ENCODE results near the gene MAPK10.

GRCh38 chr4:86006057-86006456 lies 353.8 kb downstream of the MAPK10 start:
- TF ChIP-seq EZH2 (IDR thresholded peaks at IDR 0.05): no peak
- TF ChIP-seq POLR2AphosphoS5 (IDR thresholded peaks at IDR 0.05; ENCODE audit: borderline replicate concordance, low read depth, low read length): no peak
- TF ChIP-seq FOXP2 (optimal IDR thresholded peaks at IDR 0.05; ENCODE audit: control extremely low read depth, extremely low read length, insufficient read depth): no peak

All from SK-N-MC (cell line).